Vagina (tissue), 2 donors: ENCODE data around the gene ATRN. TPM values are rescaled to one million over a fixed set of nuclear protein-coding genes. Genes with fewer than 3 reads are reported as not detected.

Experiments
- DNase-seq, 2 donors: peaks; one replicate each; pipeline ENCODE4 v3.0.0-alpha.2; 2017; ENCODE audit errors: extremely low spot score in 2 of 2
- H3K27ac ChIP-seq: fragments of 200-600 bp; sonication (generic); one replicate; pipeline ENCODE4 v1.5.1; 2019
- H3K27me3 ChIP-seq: fragments of 200-600 bp; sonication (generic); one replicate; pipeline ENCODE4 v1.5.1; 2019
- H3K36me3 ChIP-seq, 2 donors: fragments of 200-600 bp; sonication (generic); one replicate each; pipeline ENCODE4 v1.5.1; 2017 to 2019
- H3K4me1 ChIP-seq: fragments of 200-600 bp; sonication (generic); one replicate; pipeline ENCODE4 v1.5.1; 2019
- H3K4me3 ChIP-seq, 2 donors: fragments of 200-600 bp; sonication (generic); 1 replicate in 1 of 2; 2 replicates in 1 of 2; pipeline ENCODE4 v1.5.1; 2016 to 2019
- H3K9me3 ChIP-seq: fragments of 200-600 bp; sonication (generic); one replicate; pipeline ENCODE4 v1.5.1; 2019
- POLR2A ChIP-seq, 2 donors: fragments of 450-650 bp; IDR thresholded peaks; one replicate each; pipeline ENCODE4 v1.6.1; 2017; ENCODE audit warnings: antibody characterized with exemption in 2 of 2, mild to moderate bottlenecking in 2 of 2, moderate library complexity in 2 of 2
- POLR2AphosphoS5 ChIP-seq, 2 donors: sonication (generic); formaldehyde crosslinking; IDR thresholded peaks; one replicate each; pipeline ENCODE4 v1.9.0; 2017; ENCODE audit warnings: antibody characterized with exemption in 2 of 2, mild to moderate bottlenecking in 2 of 2, low read depth in 1 of 2; ENCODE audit not compliant: insufficient read depth in 1 of 2
- intact Hi-C: fragments of 100-400 bp; cut with DNase I; formaldehyde crosslinking; loops from one replicate; pipeline ENCODE4 v1.15.1; 2023
- total RNA-seq: library from RNA; depleted of rRNA; stranded (reverse); fragments of >200 nt; gene quantifications from one replicate; pipeline ENCODE4 v1.2.3, GENCODE V29; 2016
- TF ChIP-seq, protein P1 (sequence below), 3 experiments: fragments of 450-650 bp in 2 of 3; fragments of 200-600 bp in 1 of 3; sonication (generic) in 1 of 3; IDR thresholded peaks; one replicate each; pipeline ENCODE4 v1.5.1; 2017 to 2019; ENCODE audit warnings: antibody characterized with exemption in 3 of 3, mild to moderate bottlenecking in 2 of 3, moderate library complexity in 2 of 3

ATRN gene
- total RNA-seq, 1 donor from 2014 or later, result 22.8 TPM

GRCh38 chr20:3431109-3431508 lies 39.7 kb upstream of the ATRN start:
- no peak overlapping the region for H3K4me3 ChIP-seq
- TF ChIP-seq, protein P1, sequence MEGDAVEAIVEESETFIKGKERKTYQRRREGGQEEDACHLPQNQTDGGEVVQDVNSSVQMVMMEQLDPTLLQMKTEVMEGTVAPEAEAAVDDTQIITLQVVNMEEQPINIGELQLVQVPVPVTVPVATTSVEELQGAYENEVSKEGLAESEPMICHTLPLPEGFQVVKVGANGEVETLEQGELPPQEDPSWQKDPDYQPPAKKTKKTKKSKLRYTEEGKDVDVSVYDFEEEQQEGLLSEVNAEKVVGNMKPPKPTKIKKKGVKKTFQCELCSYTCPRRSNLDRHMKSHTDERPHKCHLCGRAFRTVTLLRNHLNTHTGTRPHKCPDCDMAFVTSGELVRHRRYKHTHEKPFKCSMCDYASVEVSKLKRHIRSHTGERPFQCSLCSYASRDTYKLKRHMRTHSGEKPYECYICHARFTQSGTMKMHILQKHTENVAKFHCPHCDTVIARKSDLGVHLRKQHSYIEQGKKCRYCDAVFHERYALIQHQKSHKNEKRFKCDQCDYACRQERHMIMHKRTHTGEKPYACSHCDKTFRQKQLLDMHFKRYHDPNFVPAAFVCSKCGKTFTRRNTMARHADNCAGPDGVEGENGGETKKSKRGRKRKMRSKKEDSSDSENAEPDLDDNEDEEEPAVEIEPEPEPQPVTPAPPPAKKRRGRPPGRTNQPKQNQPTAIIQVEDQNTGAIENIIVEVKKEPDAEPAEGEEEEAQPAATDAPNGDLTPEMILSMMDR (IDR thresholded peaks at IDR 0.05), result no peak
- TF ChIP-seq POLR2AphosphoS5 (IDR thresholded peaks at IDR 0.05; ENCODE audit: insufficient read depth in 1 of 2, low read depth in 1 of 2), result no peak
- TF ChIP-seq POLR2A (IDR thresholded peaks at IDR 0.05), result no peak
- H3K4me1 ChIP-seq, result no peaks in the 10 kb centered on the region
- H3K36me3 ChIP-seq, result no peaks in the 10 kb centered on the region
- DNase-seq, result no peak
- no peaks in the 10 kb centered on the region for H3K27me3 ChIP-seq
- H3K9me3 ChIP-seq, result no peaks in the 10 kb centered on the region
- intact Hi-C loops, result no loop called here
- no peak overlapping the region for H3K27ac ChIP-seq

DNA sequence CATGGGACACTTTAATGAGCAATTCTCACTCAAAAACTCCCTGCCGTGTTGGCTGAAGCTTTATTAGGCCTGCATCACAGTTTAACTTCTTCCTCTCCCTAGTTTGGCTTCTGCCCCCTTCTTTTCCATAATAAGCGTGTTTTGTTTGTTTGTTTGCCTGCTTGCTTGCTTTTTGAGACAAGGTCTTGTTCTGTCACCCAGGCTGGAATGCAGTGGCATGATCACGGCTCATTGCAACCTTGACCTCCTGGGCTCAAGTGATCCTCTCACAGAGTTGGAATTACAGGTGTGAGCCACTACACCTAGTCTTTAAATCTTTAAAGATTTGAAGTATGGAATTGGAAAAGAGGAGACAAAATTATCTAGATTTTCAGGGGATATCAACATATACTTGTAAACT lies 38.0 kb upstream of the ATRN start:
- TF ChIP-seq POLR2A (IDR thresholded peaks at IDR 0.05) (no peak), POLR2AphosphoS5 (IDR thresholded peaks at IDR 0.05; ENCODE audit: insufficient read depth in 1 of 2, low read depth in 1 of 2) (no peak)
- TF ChIP-seq, protein P1 (IDR thresholded peaks at IDR 0.05), result no peak
- intact Hi-C loops, result no loop called here
- no peaks in the 10 kb centered on the region for H3K27me3 ChIP-seq
- no peaks in the 10 kb centered on the region for H3K36me3 ChIP-seq
- no peak overlapping the region for H3K4me3 ChIP-seq
- no peaks in the 10 kb centered on the region for H3K9me3 ChIP-seq
- H3K27ac ChIP-seq, result no peak overlapping the region
- no peaks in the 10 kb centered on the region for H3K4me1 ChIP-seq
- no peak for DNase-seq

GRCh38 chr20:3433744-3434143 lies 37.1 kb upstream of the ATRN start:
- TF ChIP-seq, protein P1 (IDR thresholded peaks at IDR 0.05), result no peak
- TF ChIP-seq POLR2AphosphoS5 (IDR thresholded peaks at IDR 0.05; ENCODE audit: insufficient read depth in 1 of 2, low read depth in 1 of 2) (no peak), POLR2A (IDR thresholded peaks at IDR 0.05) (no peak)

GRCh38 chr20:3434232-3434631 lies 36.6 kb upstream of the ATRN start:
- DNase-seq, result no peak
- no peak overlapping the region for H3K27ac ChIP-seq
- TF ChIP-seq POLR2A (IDR thresholded peaks at IDR 0.05) (no peak), POLR2AphosphoS5 (IDR thresholded peaks at IDR 0.05; ENCODE audit: insufficient read depth in 1 of 2, low read depth in 1 of 2) (no peak)
- TF ChIP-seq, protein P1 (IDR thresholded peaks at IDR 0.05), result no peak
- H3K36me3 ChIP-seq, result no peaks in the 10 kb centered on the region
- no peaks in the 10 kb centered on the region for H3K4me1 ChIP-seq
- no peaks in the 10 kb centered on the region for H3K27me3 ChIP-seq
- intact Hi-C loops, result no loop called here
- no peak overlapping the region for H3K4me3 ChIP-seq
- no peaks in the 10 kb centered on the region for H3K9me3 ChIP-seq

More at GRCh38 chr20:3433744-3434143, 37.1 kb upstream of the ATRN start:
- Histone ChIP-seq H3K27me3 (no peaks in the 10 kb centered on the region), H3K36me3 (no peaks in the 10 kb centered on the region), H3K9me3 (no peaks in the 10 kb centered on the region), H3K4me1 (no peaks in the 10 kb centered on the region), H3K27ac (no peak overlapping the region), H3K4me3 (no peak overlapping the region)
- DNase-seq, result no peak
- intact Hi-C loops, result no loop called here

- TF ChIP-seq POLR2AphosphoS5 (IDR thresholded peaks at IDR 0.05; ENCODE audit: insufficient read depth in 1 of 2, low read depth in 1 of 2), result no peak
- TF ChIP-seq, protein P1 (IDR thresholded peaks at IDR 0.05), result no peak
- no peak for TF ChIP-seq POLR2A (IDR thresholded peaks at IDR 0.05)
- H3K27ac ChIP-seq, result no peak overlapping the region
- intact Hi-C loops, result no loop called here
- H3K36me3 ChIP-seq, result no peaks in the 10 kb centered on the region
- no peak overlapping the region for H3K4me3 ChIP-seq
- no peak for DNase-seq
- no peaks in the 10 kb centered on the region for H3K9me3 ChIP-seq
- H3K4me1 ChIP-seq, result no peaks in the 10 kb centered on the region
- no peaks in the 10 kb centered on the region for H3K27me3 ChIP-seq
Observed at GRCh38 chr20:3436864-3437574, 33.8 kb upstream of the ATRN start.
